MM.1S (cell line): ENCODE measurements around the gene C6orf62.

ENCODE experiments used
- EZH2 ChIP-seq: fragments of 300-600 bp; sonication (generic); optimal IDR thresholded peaks from 2 replicates; pipeline ENCODE3; 2017; ENCODE audit warnings: low read depth, mild to moderate bottlenecking, antibody characterized with exemption, low read length, mixed read lengths
- TF ChIP-seq, protein P1 (sequence below): fragments of 300-600 bp; sonication (generic); IDR thresholded peaks from 2 replicates; pipeline ENCODE4 v1.5.1; 2016; ENCODE audit warnings: antibody characterized with exemption, low read length, mixed read lengths

DNA sequence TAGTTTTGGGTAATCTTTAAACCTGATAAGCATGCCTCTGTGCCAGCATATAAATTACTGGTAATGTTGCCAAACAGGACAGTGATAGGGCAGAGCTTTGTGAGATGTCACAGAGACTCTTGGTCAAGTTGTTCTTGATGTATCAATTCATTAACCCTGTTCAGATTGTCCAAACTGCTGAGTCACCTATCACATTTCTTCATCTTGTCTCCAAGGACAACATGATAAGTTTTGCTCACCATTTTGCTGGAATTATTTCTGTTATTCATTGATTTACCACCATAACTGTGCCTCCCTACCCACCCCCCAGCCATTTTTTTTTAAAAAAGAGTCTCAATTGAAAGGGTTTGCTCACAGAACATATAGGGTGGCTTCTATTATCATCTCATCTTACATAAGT is 36.3 kb upstream of the C6orf62 start:
- TF ChIP-seq, protein P1, sequence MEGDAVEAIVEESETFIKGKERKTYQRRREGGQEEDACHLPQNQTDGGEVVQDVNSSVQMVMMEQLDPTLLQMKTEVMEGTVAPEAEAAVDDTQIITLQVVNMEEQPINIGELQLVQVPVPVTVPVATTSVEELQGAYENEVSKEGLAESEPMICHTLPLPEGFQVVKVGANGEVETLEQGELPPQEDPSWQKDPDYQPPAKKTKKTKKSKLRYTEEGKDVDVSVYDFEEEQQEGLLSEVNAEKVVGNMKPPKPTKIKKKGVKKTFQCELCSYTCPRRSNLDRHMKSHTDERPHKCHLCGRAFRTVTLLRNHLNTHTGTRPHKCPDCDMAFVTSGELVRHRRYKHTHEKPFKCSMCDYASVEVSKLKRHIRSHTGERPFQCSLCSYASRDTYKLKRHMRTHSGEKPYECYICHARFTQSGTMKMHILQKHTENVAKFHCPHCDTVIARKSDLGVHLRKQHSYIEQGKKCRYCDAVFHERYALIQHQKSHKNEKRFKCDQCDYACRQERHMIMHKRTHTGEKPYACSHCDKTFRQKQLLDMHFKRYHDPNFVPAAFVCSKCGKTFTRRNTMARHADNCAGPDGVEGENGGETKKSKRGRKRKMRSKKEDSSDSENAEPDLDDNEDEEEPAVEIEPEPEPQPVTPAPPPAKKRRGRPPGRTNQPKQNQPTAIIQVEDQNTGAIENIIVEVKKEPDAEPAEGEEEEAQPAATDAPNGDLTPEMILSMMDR = no peak
- TF ChIP-seq EZH2 = no peak
